Right hindlimb (tissue), 1 donor: ENCODE measurements around the gene NHSL2.
A peak's percentile ranks its signal among the peaks of the same experiment; 100 is the strongest.

Source experiments
- DNase-seq: peaks from one replicate; pipeline ENCODE4 v3.0.0-alpha.2; 2018

The NHSL2 gene

GRCh38 chrX:72114807-72115206, 204.2 kb downstream of the NHSL2 start:
- DNase-seq, result no peak

DNA sequence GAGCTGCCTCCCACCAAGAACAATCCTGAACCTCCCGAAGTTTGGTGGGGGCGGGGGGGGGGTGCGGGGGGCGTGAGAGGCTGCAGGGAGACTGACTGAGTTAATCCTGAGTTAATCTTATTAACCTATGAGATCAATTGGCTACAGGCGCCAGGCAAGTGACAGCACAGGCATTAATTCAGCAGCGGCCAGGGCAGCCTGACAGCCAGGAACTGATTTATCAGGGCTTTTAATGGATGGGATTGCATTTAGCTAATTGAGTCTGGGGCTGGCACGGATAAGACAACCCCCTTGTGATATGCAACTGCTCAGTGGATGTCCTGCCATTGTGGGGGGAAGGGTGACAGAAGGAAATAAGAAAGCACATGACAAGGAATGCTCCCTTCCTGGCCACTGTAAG, 204.7 kb downstream of the NHSL2 start:
- no peak for DNase-seq

DNA sequence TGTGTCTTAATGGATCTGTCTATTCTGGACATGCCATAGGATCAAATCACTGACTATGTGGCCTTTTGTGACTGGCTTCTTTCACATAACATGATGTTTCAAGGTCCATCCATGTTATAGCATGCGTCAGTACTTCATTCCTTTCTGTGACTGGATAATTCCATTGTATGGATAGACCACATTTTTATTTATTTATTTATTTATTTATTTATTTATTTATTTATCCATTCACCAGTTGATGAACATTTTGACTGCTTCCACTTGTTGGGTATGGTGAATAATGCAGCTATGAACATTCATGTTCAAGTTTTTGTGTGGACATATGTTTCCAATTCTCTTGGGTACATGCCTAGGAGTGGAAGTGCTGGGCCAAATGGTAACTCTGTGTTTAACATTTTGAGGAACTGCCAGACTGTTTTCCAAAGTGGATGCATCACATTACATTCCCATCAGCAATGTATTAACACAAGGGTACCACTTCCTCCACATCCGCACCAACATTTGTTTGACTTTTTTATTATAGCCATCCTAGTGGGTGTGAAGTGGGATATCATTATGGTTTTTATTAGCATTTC, 207.1 kb downstream of the NHSL2 start:
- no peak for DNase-seq

DNA sequence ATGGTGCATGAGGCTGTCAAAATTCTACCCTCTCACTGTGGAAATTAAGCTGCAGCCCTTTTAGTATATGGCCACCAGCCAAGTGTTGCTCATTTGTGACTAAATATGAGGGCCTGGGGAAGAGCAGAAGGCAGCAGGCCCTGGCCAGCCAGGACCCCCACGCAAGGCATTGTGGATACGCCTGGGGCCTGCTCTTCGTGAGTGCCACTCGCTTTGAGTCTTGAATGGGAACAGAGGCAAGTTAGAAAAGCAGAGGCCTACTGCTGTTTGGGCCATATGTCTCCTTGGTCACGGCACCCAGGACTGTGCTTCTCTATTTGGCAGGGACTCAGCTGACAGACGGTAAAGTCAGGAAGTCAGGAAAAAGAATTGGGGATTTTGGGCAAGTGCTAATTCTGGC, 210.2 kb downstream of the NHSL2 start:
- DNase-seq, result no peak

GRCh38 chrX:72121383-72121782, 210.7 kb downstream of the NHSL2 start:
- DNase-seq, result peak; percentile 53

GRCh38 chrX:72122621-72123337, 212.1 kb downstream of the NHSL2 start:
- DNase-seq, result no peak

GRCh38 chrX:72123471-72124185, 213.0 kb downstream of the NHSL2 start:
- peak; percentile 54 for DNase-seq

DNA sequence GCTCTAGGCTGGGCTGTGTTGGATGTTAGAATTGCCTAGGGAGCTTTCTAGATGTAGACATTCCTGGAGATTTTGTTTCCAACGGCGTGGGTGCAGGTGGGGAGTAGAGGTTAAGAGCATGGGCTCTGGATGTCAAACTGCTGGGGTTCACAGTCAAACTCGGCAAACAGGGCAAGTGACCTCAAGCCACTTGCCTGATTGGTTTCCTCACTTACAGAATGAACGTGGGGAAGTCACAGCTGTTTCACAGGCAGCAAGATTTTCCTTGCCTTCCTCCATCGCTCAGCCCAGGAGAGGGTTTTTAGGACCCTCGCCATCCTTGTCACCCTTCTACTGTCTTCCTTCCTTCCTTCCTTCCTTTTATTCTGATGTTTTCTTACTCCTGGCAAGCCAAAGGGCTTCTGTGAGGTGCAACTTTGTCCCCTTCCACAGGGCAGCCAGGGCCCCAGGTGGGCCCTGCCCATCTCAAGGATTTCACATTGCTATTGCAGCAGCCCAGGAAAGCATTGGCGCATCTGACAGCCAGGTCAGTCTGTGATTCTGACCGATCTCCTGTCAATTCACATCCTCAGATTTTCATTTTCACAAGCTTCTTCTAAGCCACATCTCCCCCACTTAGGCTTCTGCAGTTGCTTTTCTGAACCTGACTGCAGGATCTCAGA, 214.0 kb downstream of the NHSL2 start:
- no peak for DNase-seq

DNA sequence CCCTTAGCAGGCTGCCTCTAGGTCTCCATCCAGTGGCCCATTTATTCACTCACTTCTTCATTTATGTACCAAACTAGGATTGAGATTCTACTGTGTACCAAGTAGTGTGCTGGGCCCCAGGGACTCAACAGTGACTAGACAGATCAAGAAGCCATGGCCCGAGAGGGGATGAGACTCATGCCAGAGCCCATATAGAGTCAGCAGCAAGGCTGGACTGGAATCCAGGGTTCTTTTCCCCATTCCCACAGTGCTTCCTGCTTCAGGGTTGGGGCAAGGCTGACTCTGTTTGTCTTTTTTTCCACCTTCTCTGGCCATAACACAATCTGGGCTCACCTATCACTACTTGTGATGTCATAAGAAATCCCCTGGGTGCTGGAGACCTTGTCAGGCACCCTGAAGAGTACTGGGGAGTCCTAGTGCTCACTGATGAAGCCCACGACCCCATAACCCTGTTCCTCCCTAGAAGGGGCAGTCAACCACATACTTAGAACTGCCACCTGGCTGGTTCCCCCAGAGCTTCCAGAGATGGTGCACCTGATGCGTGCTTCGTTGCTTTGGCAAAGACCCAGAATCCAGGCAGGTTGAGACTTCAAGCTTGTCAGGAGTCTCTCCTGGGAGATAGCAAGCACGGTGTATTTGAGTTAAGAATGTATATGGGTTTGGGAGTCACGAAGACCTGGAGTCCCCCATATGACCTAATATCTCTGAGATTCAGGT, 214.8 kb downstream of the NHSL2 start:
- DNase-seq, result no peak

DNA sequence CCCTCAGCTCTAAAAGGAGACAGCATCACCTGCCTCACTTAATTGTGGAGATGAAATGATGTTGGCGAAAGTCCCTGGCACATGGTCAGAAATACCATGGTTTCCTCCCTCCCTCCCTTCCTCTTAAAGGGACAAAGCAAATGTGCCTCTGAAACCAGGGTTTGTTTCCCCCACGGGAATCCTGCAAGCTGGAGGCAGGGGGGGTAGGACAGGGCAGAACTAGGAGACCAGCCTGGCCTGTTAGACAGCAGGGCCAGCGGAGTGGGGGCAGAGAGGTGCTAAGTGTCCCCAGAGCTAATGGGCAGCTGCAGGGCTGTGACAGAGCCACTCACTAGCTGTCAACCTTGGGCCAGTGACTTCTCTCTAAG, 215.4 kb downstream of the NHSL2 start:
- DNase-seq, result no peak

DNA sequence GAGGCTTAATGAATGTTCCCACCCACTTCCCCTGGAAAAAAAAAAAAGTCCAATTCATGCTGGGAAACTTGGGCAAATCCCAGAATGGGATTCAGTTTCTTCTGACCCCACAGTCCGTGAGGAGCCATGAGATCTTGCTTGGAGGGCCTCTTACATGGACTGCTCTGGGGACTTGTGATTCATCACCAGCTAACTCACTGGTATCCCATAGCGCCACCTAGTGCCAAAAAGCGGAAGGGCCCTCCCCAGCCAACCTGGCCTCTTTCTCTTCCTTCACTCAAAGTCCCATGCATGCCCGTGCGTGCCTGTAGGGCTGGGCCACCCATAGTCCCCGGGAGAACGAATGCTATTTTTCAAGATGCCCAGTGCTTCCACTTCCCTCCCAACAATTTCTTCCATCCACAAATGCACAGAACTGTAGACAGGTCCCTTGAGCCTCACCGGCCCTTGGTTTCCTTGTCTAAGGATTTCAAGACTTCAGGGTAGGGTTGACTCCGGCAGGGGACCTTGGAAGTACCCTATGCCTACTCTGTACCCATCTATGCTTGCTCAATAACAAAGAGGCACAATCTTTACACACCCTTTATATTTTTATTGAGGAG, 216.0 kb downstream of the NHSL2 start:
- peak; percentile 85 for DNase-seq

DNA sequence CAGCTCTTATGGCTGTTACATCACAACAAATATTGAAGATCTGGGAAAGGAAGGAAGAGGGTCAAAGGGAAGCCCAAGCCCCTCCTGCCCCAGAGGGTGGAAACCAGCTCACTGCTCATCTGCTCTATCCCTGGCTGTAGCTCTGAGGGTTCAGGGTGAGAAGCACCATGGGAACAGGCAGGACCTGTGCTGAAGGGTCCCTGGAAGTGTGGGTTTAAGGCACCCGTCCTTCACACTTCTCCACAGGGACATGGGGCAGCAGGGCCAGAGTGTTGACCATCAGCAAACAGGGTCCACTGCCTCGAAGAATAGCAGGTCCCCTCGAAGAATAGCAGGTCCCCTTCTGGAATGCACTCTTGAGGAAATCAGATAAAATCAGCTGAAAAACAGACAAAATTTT, 216.7 kb downstream of the NHSL2 start:
- DNase-seq, result no peak

DNA sequence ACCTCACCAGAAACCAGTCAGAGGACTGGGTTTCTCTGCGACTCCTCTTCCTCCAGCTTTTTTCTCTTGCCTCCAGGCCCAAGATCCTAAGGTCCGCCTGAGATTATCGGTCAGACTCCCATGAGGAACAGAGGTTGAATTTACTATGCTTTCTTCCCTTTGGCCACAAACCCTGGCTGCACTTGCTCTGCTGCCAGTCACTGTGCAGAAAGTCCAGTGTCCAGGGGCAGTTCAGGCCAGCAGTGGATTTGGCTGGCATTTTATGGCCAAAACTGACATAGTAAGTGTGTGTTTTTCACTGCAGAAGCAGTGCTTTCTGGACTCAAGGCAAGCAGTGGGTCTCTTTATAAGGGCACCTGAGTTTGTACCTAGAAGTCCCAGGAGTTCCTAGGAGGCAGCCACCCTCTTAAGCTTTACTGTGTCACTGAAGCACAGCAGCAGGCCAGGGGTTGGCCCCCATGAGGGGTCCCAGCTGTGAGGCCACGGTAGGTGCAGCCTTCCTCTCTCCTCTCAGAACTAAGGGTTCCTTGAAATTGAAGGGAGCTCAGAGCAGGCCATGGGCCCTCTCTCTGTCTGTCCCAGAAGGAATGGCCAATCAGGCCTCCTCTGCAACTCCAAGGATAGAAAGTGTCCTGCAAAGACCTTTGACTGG, 217.7 kb downstream of the NHSL2 start:
- no peak for DNase-seq

DNA sequence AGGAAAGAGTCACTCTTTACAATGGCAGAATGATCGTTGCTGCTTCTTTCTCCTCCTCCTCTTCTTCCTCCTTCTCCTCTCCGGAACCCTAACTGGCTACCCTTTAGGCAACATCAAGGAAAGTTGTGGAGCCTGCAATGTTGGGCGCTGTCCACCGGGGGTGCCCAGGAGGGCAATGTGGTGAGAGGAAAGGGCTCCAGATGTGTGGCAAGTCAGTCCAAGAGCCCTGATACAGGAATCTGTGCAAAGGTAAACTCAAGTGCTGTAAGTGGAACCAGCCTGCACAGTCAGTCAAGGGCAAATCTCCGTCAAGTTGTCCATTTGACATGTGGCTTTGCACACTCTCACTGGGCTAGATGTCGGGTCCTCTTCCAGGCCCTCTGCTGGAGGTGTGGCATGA, 218.2 kb downstream of the NHSL2 start:
- DNase-seq, result no peak

DNA sequence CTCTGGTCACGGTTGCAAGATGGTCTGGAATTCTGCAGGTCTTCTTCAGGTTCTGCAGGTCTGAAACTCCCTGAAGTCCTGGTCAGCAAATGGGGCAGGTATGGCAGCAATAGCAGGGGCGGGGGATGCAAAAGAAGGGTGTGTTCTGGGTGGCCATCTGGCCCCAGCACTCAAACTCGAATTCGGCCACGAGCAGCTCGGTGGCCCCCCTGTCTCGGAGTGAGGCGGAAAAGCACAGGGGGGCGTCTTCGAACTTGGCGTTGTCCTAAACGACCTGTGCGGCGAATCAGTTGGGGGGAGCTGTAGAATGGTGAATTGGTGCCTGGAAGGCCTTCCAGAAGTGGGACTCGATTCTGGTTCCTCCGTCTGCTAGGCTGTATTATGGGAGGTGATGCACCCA, 219.0 kb downstream of the NHSL2 start:
- no peak for DNase-seq

- DNase-seq, result no peak
Observed at GRCh38 chrX:72130156-72130761, 219.6 kb downstream of the NHSL2 start.

DNA sequence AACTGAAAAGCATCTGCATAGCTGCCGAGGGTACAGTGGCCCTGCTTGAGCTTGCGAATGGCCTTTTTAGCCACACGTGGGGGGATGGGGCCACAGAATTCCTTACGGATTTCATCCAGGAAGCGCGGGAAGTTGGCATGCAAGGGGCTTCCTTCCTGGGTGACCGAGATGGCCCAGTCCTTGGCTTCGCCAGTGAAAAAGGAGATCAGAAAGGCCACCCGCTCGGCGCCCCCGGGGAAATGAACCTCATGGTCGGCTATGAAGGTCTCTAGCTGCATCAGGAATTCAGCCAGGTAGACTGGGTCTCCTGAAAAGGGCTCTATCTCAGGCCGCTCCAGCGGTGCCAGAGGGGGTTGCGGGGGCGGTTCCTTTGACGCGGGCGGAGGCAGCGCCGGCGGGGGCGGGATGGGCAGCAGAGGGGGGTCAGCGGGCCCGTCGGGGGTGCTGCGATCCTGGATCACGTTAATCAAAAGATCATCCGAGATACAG, 220.2 kb downstream of the NHSL2 start:
- DNase-seq, result no peak

GRCh38 chrX:72131317-72132294, 221.0 kb downstream of the NHSL2 start, which contains the start of gene RTL5:
Gene RTL5, minus strand, starts transcription at chrX:72131915.
- peak; percentile 93 for DNase-seq

DNA sequence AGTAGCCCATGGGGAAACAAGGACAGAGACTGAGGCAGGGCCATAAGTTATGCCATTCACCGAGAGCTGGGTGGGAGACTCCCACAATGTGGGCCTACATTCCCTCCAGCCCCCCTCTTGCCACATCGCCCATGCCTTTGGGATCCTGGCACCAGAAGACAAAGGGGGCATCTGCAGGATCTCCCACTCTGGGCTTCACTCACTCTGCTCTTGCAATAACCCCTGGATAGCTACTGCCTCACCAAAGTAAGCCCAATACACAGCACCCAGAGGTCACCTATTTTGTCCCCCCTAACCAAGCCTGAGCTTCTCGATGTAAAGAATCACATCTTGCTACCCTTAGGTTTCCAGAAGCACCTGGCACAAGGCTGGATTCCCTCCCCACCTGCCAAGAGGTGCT, 221.8 kb downstream of the NHSL2 start:
- no peak for DNase-seq
